ENCODE data around the gene AP5B1. TPM values are rescaled to one million over a fixed set of nuclear protein-coding genes. Genes with fewer than 3 reads are reported as not detected.

Gene AP5B1
- total RNA-seq, 1 experiment from 2014 or later: 9.4 TPM

GRCh38 chr11:65781152-65781961 is 581 bp upstream of the AP5B1 start:
- Mint-ChIP-seq H3K4me3 (peak overlapping the region; percentile 32 to 64; a peak in 3 of 5 replicates), H3K9me3 (peaks cover 0 to 2% of the 10 kb centered on the region in 2 experiments; a peak in 1 of 5 replicates), H3K36me3 (ENCODE audit: insufficient read depth in 1 of 3, low read depth in 3 of 3) (peaks cover 0 to 15% (median 8%) of the 10 kb centered on the region in 3 experiments; a peak in 4 of 7 replicates), H3K27ac (no peak overlapping the region), H3K4me1 (peaks cover 16 to 17% of the 10 kb centered on the region in 2 experiments), H3K27me3 (ENCODE audit: low read depth) (peaks cover 46% of the 10 kb centered on the region)
- no peak overlapping the region for H3K18ac ChIP-seq (ENCODE audit: insufficient read length, low read depth, low read length)
- no peak overlapping the region for H3K23ac ChIP-seq (ENCODE audit: insufficient read length, low read depth, low read length)
- H3K4me2 ChIP-seq (ENCODE audit: insufficient read depth, insufficient read length, low read length): no peak overlapping the region
- H3T11ph ChIP-seq (ENCODE audit: low read length): no peak overlapping the region
- no peak overlapping the region for H2BK12ac ChIP-seq (ENCODE audit: insufficient read length, low read depth, low read length)
- H3K4me1 ChIP-seq (ENCODE audit: insufficient read depth, low read length): 0 out of 2 replicates have a peak, but pooled peaks cover 1% of the 10 kb centered on the region
- no peaks in the 10 kb centered on the region for H3K9me3 ChIP-seq (ENCODE audit: control insufficient read depth, low read depth, low read length)
- H3K56ac ChIP-seq (ENCODE audit: insufficient read length, low read depth, low read length): no peak overlapping the region
- WGBS (ENCODE audit: extremely low coverage, insufficient read length, low lambda C conversion rate): no CpG with 5 or more reads among the region's 83 CpGs
- H3K4ac ChIP-seq (ENCODE audit: low read depth, low read length): no peak overlapping the region
- H3K79me2 ChIP-seq (ENCODE audit: insufficient read depth, low read length): no peaks in the 10 kb centered on the region
- no peak overlapping the region for H3K14ac ChIP-seq (ENCODE audit: insufficient read depth, low read length)
- H3K23me2 ChIP-seq (ENCODE audit: insufficient read length, low read depth, low read length, poor library complexity, severe bottlenecking): peaks cover 10% of the 10 kb centered on the region
- no peak overlapping the region for H2AK5ac ChIP-seq (ENCODE audit: insufficient read length, low read length)
- H4K20me1 ChIP-seq (ENCODE audit: control insufficient read depth, insufficient read depth, insufficient read length): no peaks in the 10 kb centered on the region
- no peak overlapping the region for H4K5ac ChIP-seq (ENCODE audit: insufficient read length, low read depth, low read length)
- H2AFZ ChIP-seq (ENCODE audit: low read length): no peak overlapping the region
- no peak overlapping the region for H2BK120ac ChIP-seq (ENCODE audit: low read depth, low read length, poor library complexity, severe bottlenecking)
- TF ChIP-seq CTCF (conservative IDR thresholded peaks at IDR 0.05): peak; percentile 43; the same call in 2 of the 3 replicates
- peaks cover 16% of the 10 kb centered on the region; the same call in 1 of the 2 replicates for H3K27me3 ChIP-seq (ENCODE audit: insufficient read depth, low read length)
- no peak overlapping the region for H2BK5ac ChIP-seq (ENCODE audit: insufficient read length, low read length)
- DNase-seq: peak; percentile 70
- H3K27ac ChIP-seq (ENCODE audit: insufficient read length, low read depth, low read length): no peak overlapping the region
- H4K91ac ChIP-seq (ENCODE audit: insufficient read length, low read depth, low read length): no peak overlapping the region
- H3K79me1 ChIP-seq (ENCODE audit: insufficient read depth, low read depth, low read length, poor library complexity, severe bottlenecking): no peaks in the 10 kb centered on the region
- no peak overlapping the region for H3K9ac ChIP-seq (ENCODE audit: extremely low read depth, insufficient read length, low read length)
- H2BK20ac ChIP-seq (ENCODE audit: low read depth, low read length, poor library complexity, severe bottlenecking): no peak overlapping the region
- H2BK15ac ChIP-seq (ENCODE audit: low read depth, low read length): no peak overlapping the region
- H4K8ac ChIP-seq (replicated peaks; ENCODE audit: insufficient read length, low read depth, low read length): no peak overlapping the region
